Ascending aorta (tissue), 2 donors: ENCODE data around the gene ACADSB. TPM values are rescaled to one million over a fixed set of nuclear protein-coding genes. Genes with fewer than 3 reads are reported as not detected.

Experiments used
- DNase-seq, 2 donors: peaks; one replicate each; pipeline ENCODE4 v3.0.0-alpha.2; 2019; ENCODE audit warnings: low spot score in 2 of 2
- H3K27ac ChIP-seq, 2 donors: fragments of 200-600 bp; sonication (generic); one replicate each; pipeline ENCODE4 v1.5.1; 2016 to 2017; ENCODE audit warnings: mild to moderate bottlenecking in 1 of 2
- H3K27me3 ChIP-seq: fragments of 200-600 bp; sonication (generic); one replicate; pipeline ENCODE4 v1.5.1; 2017
- H3K36me3 ChIP-seq, 2 donors: fragments of 200-600 bp; sonication (generic); one replicate each; pipeline ENCODE4 v1.5.1; 2016
- H3K4me1 ChIP-seq, 2 donors: fragments of 200-600 bp; sonication (generic); one replicate each; pipeline ENCODE4 v1.5.1; 2016 to 2017; ENCODE audit warnings: mild to moderate bottlenecking in 1 of 2
- H3K4me3 ChIP-seq, 2 donors: fragments of 200-600 bp; sonication (generic); one replicate each; pipeline ENCODE4 v1.5.1; 2016 to 2017; ENCODE audit warnings: mild to moderate bottlenecking in 1 of 2
- H3K9me3 ChIP-seq, 2 donors: fragments of 200-600 bp; sonication (generic); one replicate each; pipeline ENCODE4 v1.5.1; 2016
- intact Hi-C: fragments of 100-400 bp; cut with DNase I; formaldehyde crosslinking; loops from one replicate; pipeline ENCODE4 v1.15.1; 2023
- total RNA-seq: library from RNA; depleted of rRNA; stranded (reverse); fragments of >200 nt; gene quantifications from one replicate; pipeline ENCODE4 v1.1.0, GENCODE V29; 2016
- TF ChIP-seq, protein P1 (sequence below), 3 experiments: fragments of 200-600 bp in 2 of 3; fragments of 450-650 bp in 1 of 3; sonication (generic) in 2 of 3; IDR thresholded peaks; one replicate each; pipeline ENCODE4 v1.5.1; 2016 to 2019; ENCODE audit warnings: antibody characterized with exemption in 3 of 3, mild to moderate bottlenecking in 1 of 3, moderate library complexity in 1 of 3

The ACADSB gene
- total RNA-seq: 1.8 TPM

DNA sequence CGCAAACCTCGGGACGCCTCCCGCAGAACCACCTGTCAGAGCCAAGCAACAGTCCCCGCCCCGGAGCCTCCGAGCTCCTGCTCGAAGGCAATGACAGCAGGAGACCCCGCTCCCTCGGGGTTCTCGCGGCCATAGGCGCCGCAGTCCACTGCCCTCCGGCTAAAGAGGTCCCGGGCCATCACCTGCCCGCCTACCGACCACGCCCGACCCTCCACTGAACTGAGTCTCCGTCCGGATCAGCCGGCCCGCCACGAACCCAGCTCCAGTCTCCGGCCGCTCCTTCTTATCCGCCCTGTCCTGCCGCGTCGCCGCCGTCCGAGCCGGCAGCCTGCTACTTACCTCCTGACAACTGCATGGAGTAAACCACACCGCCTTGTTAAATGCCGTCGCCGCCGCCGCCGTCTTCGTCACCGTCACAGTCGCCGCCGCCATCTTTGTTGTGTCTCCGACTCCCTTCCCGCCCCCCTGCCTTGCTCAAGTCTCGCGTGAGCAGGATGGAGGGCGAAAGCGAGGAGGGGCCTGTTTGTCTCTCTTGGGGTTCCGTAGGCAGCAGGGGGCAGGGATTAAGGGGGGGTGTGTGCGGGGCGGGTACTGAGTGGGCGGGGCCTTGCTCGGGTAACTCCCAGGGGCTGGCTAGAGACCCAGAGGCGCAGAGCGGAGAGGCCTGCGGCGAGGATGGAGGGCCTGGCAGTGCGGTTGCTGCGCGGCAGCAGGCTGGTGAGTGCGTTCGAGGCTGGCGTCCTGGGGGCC lies at the start of gene ACADSB, which contains the start of gene IKZF5:
Gene ACADSB, plus strand, starts transcription at position 652 of the 750 bp plus-strand sequence. Its CDS starts 24 bp downstream, at position 676.
Gene IKZF5, minus strand, starts transcription at position 441 of the 750 bp plus-strand sequence. CDS start 10,170 bp downstream, outside the sequence.
- H3K4me1 ChIP-seq: peaks cover 3 to 15% of the 10 kb centered on the region in 2 donors
- intact Hi-C loops: loop anchor here (1.0 to 5.0 kb wide), 4 partner anchors 28 to 1081 kb away; partner anchors contain the start of genes ATE1, BUB3, C10orf88 and PSTK

GRCh38 chr10:122962405-122962804 lies 46.4 kb upstream of the ACADSB start:
- intact Hi-C loops: no loop called here
- DNase-seq: no peak
- H3K4me3 ChIP-seq: no peak overlapping the region
- H3K4me1 ChIP-seq: no peaks in the 10 kb centered on the region
- TF ChIP-seq, protein P1, sequence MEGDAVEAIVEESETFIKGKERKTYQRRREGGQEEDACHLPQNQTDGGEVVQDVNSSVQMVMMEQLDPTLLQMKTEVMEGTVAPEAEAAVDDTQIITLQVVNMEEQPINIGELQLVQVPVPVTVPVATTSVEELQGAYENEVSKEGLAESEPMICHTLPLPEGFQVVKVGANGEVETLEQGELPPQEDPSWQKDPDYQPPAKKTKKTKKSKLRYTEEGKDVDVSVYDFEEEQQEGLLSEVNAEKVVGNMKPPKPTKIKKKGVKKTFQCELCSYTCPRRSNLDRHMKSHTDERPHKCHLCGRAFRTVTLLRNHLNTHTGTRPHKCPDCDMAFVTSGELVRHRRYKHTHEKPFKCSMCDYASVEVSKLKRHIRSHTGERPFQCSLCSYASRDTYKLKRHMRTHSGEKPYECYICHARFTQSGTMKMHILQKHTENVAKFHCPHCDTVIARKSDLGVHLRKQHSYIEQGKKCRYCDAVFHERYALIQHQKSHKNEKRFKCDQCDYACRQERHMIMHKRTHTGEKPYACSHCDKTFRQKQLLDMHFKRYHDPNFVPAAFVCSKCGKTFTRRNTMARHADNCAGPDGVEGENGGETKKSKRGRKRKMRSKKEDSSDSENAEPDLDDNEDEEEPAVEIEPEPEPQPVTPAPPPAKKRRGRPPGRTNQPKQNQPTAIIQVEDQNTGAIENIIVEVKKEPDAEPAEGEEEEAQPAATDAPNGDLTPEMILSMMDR (IDR thresholded peaks at IDR 0.05): no peak
- H3K27ac ChIP-seq: no peak overlapping the region
- H3K36me3 ChIP-seq: peaks cover 0 to 7% of the 10 kb centered on the region in 2 donors
- H3K27me3 ChIP-seq: no peaks in the 10 kb centered on the region
- H3K9me3 ChIP-seq: peaks cover 0 to 25% of the 10 kb centered on the region in 2 donors

More for the DNA sequence above, at the start of gene ACADSB, which contains the start of gene IKZF5:
- H3K27me3 ChIP-seq: no peaks in the 10 kb centered on the region
- H3K9me3 ChIP-seq: no peaks in the 10 kb centered on the region
- TF ChIP-seq, protein P1 (IDR thresholded peaks at IDR 0.05): no peak
- H3K27ac ChIP-seq: peak within 1 kb of the TSS; percentile 89 to 95
- peak within 1 kb of the TSS; percentile 75 to 98 for H3K4me3 ChIP-seq
- H3K36me3 ChIP-seq: no peaks in the 10 kb centered on the region
- DNase-seq: peak; percentile 93 to 99

GRCh38 chr10:122966879-122967278 lies 41.9 kb upstream of the ACADSB start:
- no peaks in the 10 kb centered on the region for H3K27me3 ChIP-seq
- intact Hi-C loops: no loop called here
- no peaks in the 10 kb centered on the region for H3K4me1 ChIP-seq
- TF ChIP-seq, protein P1 (IDR thresholded peaks at IDR 0.05): no peak
- DNase-seq: no peak
- no peak overlapping the region for H3K4me3 ChIP-seq
- H3K9me3 ChIP-seq: peaks cover 0 to 38% of the 10 kb centered on the region in 2 donors
- no peak overlapping the region for H3K27ac ChIP-seq
- peaks cover 0 to 7% of the 10 kb centered on the region in 2 donors for H3K36me3 ChIP-seq

GRCh38 chr10:122968698-122969097 lies 40.1 kb upstream of the ACADSB start:
- Histone ChIP-seq H3K27ac (no peak overlapping the region), H3K27me3 (no peaks in the 10 kb centered on the region), H3K9me3 (peaks cover 0 to 36% of the 10 kb centered on the region in 2 donors), H3K4me1 (no peaks in the 10 kb centered on the region), H3K36me3 (peaks cover 0 to 7% of the 10 kb centered on the region in 2 donors), H3K4me3 (no peak overlapping the region)
- intact Hi-C loops: no loop called here
- no peak for DNase-seq
- TF ChIP-seq, protein P1 (IDR thresholded peaks at IDR 0.05): no peak

DNA sequence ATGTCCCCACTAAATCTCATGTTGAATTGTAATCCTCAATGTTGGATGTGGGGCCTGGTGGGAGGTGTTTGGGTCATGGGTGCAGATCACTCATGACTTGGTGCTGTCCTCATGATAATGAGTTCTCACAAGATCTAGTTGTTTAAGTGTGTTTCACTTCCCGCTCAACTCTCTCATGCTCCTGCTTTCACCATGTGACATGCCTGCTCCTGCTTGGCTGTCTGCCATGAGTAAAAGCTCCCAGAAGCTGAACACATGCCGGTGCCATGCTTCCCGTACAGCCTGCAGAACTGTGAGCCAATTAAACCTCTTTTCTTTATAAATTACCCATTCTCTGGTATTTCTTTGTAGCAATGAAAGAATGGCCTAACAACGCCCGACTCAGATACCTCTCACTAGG lies 34.8 kb upstream of the ACADSB start:
- intact Hi-C loops: no loop called here
- Histone ChIP-seq H3K9me3 (no peaks in the 10 kb centered on the region), H3K36me3 (no peaks in the 10 kb centered on the region), H3K27ac (no peak overlapping the region), H3K4me1 (no peaks in the 10 kb centered on the region), H3K4me3 (no peak overlapping the region), H3K27me3 (no peaks in the 10 kb centered on the region)
- no peak for DNase-seq
- TF ChIP-seq, protein P1 (IDR thresholded peaks at IDR 0.05): no peak
